NK-92 (cell line): ENCODE measurements around the gene PLD4.

Source experiments
- DNase-seq: peaks from one replicate; lab custom pipeline; 2025; ENCODE audit not compliant: unreplicated experiment; lab: John Stamatoyannopoulos, UW

The PLD4 gene

GRCh38 chr14:104973135-104973384 lies 48.4 kb downstream of the PLD4 start:
- DNase-seq = no peak

GRCh38 chr14:104973385-104974145 lies 48.9 kb downstream of the PLD4 start:
- DNase-seq = no peak

- DNase-seq = no peak
Observed at GRCh38 chr14:104974146-104974541, 49.5 kb downstream of the PLD4 start.

- no peak for DNase-seq
Observed at GRCh38 chr14:104974665-104975390, 50.1 kb downstream of the PLD4 start.

GRCh38 chr14:104975481-104976197 lies 51.0 kb downstream of the PLD4 start:
- no peak for DNase-seq

GRCh38 chr14:104976198-104977007 lies 51.7 kb downstream of the PLD4 start:
- DNase-seq = no peak

GRCh38 chr14:104977008-104977680 lies 52.5 kb downstream of the PLD4 start:
- DNase-seq = no peak

- DNase-seq = no peak
Observed at GRCh38 chr14:104977681-104978653, 53.3 kb downstream of the PLD4 start, which contains the start of gene AHNAK2. AHNAK2 (minus strand) TSS chr14:104978374; CDS start chr14:104978237, 137 bp downstream.

- DNase-seq = no peak
Observed at GRCh38 chr14:104978746-104979691, 54.3 kb downstream of the PLD4 start.

- no peak for DNase-seq
Observed at GRCh38 chr14:104979758-104980610, 55.3 kb downstream of the PLD4 start.

- no peak for DNase-seq
Observed at GRCh38 chr14:104980611-104981531, 56.2 kb downstream of the PLD4 start.

GRCh38 chr14:104981699-104982541 lies 57.2 kb downstream of the PLD4 start:
- DNase-seq = no peak

- DNase-seq = no peak
Observed at GRCh38 chr14:104982548-104983230, 58.0 kb downstream of the PLD4 start.
